GM10248 (cell line): ENCODE measurements around the gene SMAD6.

Experiments used
- CTCF ChIA-PET: fragments of 300-600 bp; sonication (Branson Sonifier 250); formaldehyde crosslinking; extraction: SDS; loops from one replicate; lab custom pipeline; 2021; ENCODE audit warnings: antibody characterized with exemption; lab: Yijun Ruan, JAX
- POLR2A ChIA-PET: fragments of 350-650 bp; sonication (Branson Sonifier 250); formaldehyde crosslinking; extraction: SDS; loops from one replicate; lab custom pipeline; 2020; ENCODE audit warnings: antibody characterized with exemption; lab: Yijun Ruan, JAX
- DNase-seq: peaks from one replicate; pipeline ENCODE4 v3.0.0; 2012; ENCODE audit errors: extremely low spot score
- TF ChIP-seq, protein P1 (sequence below): IDR thresholded peaks from 2 replicates; pipeline ENCODE4 v1.5.1; 2012; ENCODE audit warnings: mild to moderate bottlenecking, low read depth; ENCODE audit errors: extremely low read depth, missing control alignments, control extremely low read depth

Gene SMAD6

DNA sequence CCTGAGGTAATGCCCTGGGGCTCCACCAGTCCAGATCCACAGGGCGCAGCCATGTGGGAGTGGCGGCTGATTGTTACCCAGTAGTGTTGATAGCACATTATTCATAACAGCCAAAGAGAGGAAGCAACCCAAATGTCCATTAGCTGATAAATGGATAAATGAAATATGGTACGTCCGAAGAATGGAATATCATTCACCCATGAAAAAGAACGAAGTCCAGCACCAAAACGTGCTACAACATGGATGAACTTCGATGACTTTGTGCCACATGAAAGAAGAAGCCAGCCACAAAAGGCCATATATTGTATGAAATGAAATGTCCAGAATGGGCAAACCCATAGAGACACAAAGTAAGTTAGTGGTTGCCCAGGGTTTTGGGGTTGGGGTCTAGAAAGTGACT, 6.4 kb downstream of the SMAD6 start:
- no peak for DNase-seq
- ChIA-PET POLR2A (no interaction called here), CTCF (interaction anchor here (0.8 to 2.2 kb wide), 2 partner anchors 12 to 90 kb away, joined by 3 to 5 read pairs; no protein-coding TSS in a partner anchor)
- TF ChIP-seq, protein P1, sequence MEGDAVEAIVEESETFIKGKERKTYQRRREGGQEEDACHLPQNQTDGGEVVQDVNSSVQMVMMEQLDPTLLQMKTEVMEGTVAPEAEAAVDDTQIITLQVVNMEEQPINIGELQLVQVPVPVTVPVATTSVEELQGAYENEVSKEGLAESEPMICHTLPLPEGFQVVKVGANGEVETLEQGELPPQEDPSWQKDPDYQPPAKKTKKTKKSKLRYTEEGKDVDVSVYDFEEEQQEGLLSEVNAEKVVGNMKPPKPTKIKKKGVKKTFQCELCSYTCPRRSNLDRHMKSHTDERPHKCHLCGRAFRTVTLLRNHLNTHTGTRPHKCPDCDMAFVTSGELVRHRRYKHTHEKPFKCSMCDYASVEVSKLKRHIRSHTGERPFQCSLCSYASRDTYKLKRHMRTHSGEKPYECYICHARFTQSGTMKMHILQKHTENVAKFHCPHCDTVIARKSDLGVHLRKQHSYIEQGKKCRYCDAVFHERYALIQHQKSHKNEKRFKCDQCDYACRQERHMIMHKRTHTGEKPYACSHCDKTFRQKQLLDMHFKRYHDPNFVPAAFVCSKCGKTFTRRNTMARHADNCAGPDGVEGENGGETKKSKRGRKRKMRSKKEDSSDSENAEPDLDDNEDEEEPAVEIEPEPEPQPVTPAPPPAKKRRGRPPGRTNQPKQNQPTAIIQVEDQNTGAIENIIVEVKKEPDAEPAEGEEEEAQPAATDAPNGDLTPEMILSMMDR = no peak

DNA sequence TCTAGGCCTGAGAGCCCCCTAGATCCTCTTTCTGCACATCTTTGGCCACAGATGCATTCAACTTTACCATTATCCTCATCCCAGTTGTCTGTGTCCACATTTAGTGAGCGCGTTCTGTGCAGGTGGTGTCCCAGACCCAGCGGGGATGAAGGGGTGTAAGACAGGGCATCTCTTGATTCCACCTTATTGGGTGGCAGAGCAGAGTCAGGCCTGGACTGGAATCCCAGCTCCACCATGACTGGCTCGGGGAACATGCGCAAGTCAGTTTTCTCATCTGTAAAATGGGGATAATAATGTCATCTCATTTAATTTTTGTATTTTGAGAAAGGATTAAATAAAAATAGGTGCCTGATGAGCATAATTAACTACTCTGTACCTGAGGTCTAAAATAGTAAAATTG, 7.8 kb downstream of the SMAD6 start:
- TF ChIP-seq, protein P1 = no peak
- ChIA-PET CTCF (interaction anchor here (1.4 to 2.2 kb wide), 2 partner anchors 91 to 142 kb away, joined by 3 to 5 read pairs; no protein-coding TSS in a partner anchor), POLR2A (no interaction called here)
- no peak for DNase-seq

- TF ChIP-seq, protein P1 = no peak
- POLR2A ChIA-PET = no interaction called here
- CTCF ChIA-PET = interaction anchor here (0.9 to 1.2 kb wide), 2 partner anchors 13 to 92 kb away, joined by 3 to 4 read pairs; no protein-coding TSS in a partner anchor
- no peak for DNase-seq
These were observed 9.2 kb downstream of the SMAD6 start for GRCh38 chr15:66711260-66711659.

DNA sequence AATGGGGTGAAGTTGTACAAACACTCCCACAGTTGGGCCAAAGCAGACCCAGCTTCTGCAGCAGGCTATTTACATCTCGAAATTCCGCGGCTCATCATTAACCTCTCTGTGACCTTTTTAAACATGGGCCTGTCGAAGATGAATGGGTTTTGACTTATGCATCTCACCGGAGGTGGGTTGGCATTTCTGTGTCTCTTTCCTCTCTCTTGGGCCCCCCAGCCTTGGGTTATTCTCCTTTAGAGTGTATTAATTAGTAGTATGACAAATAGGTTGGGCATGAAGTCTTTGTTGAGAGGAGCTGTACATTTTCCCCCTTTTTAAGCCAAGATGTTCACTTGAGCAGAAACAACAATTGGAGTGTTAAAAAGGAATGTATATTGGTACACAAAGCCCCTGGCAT, 9.8 kb downstream of the SMAD6 start:
- DNase-seq = no peak
- POLR2A ChIA-PET = no interaction called here
- TF ChIP-seq, protein P1 = no peak
- CTCF ChIA-PET = interaction anchor here (0.9 kb wide), 1 partner anchor 93 kb away, joined by 4 read pairs; no protein-coding TSS in a partner anchor

- ChIA-PET CTCF (interaction anchor here (1.0 to 2.0 kb wide), 4 partner anchors 8 to 138 kb away, joined by 3 to 5 read pairs (median 4); no protein-coding TSS in a partner anchor), POLR2A (no interaction called here)
- DNase-seq = peak; percentile 74
- TF ChIP-seq, protein P1 = no peak
These were observed 11.9 kb downstream of the SMAD6 start for GRCh38 chr15:66713843-66714508.

DNA sequence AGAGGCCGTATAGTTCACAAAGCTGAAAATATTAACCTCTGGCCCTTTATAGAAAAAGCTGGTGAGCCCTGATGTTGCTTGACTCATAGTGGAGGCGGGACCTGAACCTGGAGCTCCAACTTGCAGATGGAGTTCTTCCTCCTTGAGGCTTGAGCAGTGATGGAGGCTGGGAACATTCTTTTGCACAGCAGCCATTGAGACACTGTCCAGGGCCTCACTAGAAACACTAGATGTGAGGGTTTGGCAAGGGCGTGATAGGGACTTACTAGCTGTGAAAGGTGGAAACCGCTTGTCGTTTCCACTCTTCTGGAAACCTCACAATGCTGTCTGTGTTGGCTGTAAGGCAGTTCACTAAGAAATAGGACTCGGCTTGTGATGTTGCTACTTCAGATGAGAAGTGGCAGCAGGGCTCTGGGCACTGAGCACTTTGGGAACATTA, 12.5 kb downstream of the SMAD6 start:
- CTCF ChIA-PET = interaction anchor here (1.0 to 2.0 kb wide), 4 partner anchors 9 to 137 kb away, joined by 3 to 5 read pairs (median 4); no protein-coding TSS in a partner anchor
- POLR2A ChIA-PET = no interaction called here
- no peak for DNase-seq
- TF ChIP-seq, protein P1 = no peak
